NK-92 treated with Interleukin-12 subunit alpha and Interleukin-12 subunit beta, amount 100 ng/mL, for 24 hours (cell line): ENCODE results near the gene MRPL12.

Experiments
- DNase-seq: peaks from one replicate; lab custom pipeline; 2025; lab: John Stamatoyannopoulos, UW

Gene MRPL12

DNA sequence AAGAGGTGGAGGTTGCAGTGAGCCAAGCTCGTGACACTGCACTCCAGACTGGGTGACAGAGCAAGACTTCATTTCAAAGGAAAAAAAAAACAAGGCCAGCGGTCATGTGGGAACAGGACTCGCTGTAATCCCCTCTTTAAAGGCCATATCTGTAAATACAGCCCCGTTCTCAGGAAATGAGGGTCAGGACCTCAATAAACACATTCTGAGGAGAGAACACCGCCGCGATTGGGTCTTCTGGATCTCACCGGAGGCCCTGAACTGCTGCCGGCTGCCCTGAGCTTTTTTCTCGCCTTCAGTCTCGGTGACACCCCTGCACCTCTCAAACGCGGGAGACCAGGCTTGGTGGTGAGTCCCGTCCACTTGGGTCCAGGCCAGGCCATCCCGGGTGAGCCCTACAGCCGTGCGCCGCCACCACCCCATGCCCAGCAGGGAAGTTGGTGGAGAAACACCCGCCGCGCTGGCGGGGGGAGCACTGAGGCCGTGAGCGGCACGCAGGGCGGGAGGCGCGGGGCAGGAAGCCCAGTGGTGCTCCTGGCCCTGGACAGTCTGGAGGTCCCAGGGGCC, 37.3 kb downstream of the MRPL12 start:
- DNase-seq: no peak

DNA sequence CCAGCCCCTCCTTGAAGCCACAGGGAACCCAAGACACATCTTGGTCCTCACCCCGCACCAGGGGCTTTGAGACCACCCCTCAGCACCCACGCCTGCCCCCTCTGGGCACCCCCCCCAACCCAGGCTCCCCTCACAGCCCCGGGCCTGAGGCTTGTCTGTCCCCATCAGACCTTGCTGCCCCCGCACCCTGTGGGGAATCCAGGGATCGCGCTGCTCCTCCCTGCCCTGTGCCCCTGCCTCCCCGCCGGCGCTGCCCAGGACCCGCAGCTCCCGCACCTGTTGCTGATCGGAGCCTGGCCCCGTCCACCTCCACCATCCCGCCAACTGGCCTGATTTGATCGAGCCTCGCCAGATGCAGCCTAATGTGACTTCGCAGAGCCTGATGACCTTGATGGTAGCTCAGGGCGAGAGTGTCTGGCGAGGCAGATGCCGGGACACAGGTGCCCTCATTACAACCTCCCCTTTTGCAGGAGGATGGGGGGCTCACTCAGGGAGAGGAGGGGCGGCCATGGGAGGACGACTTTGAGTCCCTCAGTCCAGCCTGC, 38.0 kb downstream of the MRPL12 start:
- no peak for DNase-seq

DNA sequence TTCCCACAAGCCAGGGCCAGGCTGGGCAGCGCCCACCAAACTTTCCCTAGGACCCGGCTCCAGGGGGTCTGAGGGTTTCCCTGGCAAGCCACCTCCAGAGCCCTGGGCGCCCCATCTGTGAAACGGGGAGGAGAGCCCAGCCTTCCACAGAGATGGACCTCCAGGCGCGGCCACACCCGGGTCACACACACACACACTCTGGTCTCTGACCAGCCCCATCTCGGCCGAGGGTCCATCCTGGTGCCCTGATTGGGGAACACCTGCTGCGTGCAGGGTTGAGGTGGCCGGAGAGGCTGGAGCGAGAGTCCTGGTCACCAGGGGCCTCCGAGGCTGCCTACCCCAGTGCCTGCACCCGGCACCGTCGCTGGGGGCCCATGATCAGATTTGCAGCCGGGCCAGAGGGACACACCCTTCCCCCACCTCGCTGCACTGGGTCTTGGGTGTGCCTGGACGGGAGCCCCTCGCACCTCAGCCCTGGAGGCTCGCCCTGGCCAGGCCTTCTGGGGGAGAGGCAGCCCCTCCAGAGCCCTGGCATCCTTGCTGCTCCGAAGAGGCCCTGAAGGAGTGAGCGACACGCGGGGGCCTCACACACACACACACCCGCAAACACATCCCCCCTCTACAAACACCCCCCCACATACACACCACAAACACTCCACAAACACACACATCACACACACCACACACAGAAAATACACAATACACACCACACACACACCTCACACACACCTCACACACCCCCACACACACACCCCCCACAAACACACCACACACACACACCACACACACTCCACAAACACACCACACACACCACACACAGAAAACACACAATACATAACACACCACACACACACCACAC, 38.7 kb downstream of the MRPL12 start:
- no peak for DNase-seq
